Peyer's patch (tissue), 4 donors: ENCODE measurements around the gene ANXA6.

ENCODE experiments used
- CTCF ChIP-seq, 6 experiments: fragments of 450-650 bp in 4 of 6; fragments of 200-600 bp in 2 of 6; sonication (generic) in 1 of 6; IDR thresholded peaks; one replicate each; pipeline ENCODE4 v1.5.1; 2017 to 2019; ENCODE audit warnings: antibody characterized with exemption in 6 of 6, mild to moderate bottlenecking in 3 of 6, moderate library complexity in 1 of 6
- POLR2A ChIP-seq, 2 donors: fragments of 450-650 bp; IDR thresholded peaks; one replicate each; pipeline ENCODE4 v1.5.1; 2017; ENCODE audit warnings: antibody characterized with exemption in 2 of 2, mild to moderate bottlenecking in 2 of 2, moderate library complexity in 2 of 2

GRCh38 chr5:151151793-151152192, 5.8 kb downstream of the ANXA6 start:
- TF ChIP-seq CTCF (IDR thresholded peaks at IDR 0.05): no peak
- TF ChIP-seq POLR2A (IDR thresholded peaks at IDR 0.05): no peak
